Ascending aorta (tissue), 2 donors: Measurements from ENCODE around the gene BCL2L15. TPM values are rescaled to one million over a fixed set of nuclear protein-coding genes. Genes with fewer than 3 reads are reported as not detected.

Source experiments
- DNase-seq, 2 donors: peaks; one replicate each; pipeline ENCODE4 v3.0.0-alpha.2; 2019; ENCODE audit warnings: low spot score in 2 of 2
- H3K27ac ChIP-seq, 2 donors: fragments of 200-600 bp; sonication (generic); one replicate each; pipeline ENCODE4 v1.5.1; 2016 to 2017; ENCODE audit warnings: mild to moderate bottlenecking in 1 of 2
- H3K27me3 ChIP-seq: fragments of 200-600 bp; sonication (generic); one replicate; pipeline ENCODE4 v1.5.1; 2017
- H3K36me3 ChIP-seq, 2 donors: fragments of 200-600 bp; sonication (generic); one replicate each; pipeline ENCODE4 v1.5.1; 2016
- H3K4me1 ChIP-seq, 2 donors: fragments of 200-600 bp; sonication (generic); one replicate each; pipeline ENCODE4 v1.5.1; 2016 to 2017; ENCODE audit warnings: mild to moderate bottlenecking in 1 of 2
- H3K4me3 ChIP-seq, 2 donors: fragments of 200-600 bp; sonication (generic); one replicate each; pipeline ENCODE4 v1.5.1; 2016 to 2017; ENCODE audit warnings: mild to moderate bottlenecking in 1 of 2
- H3K9me3 ChIP-seq, 2 donors: fragments of 200-600 bp; sonication (generic); one replicate each; pipeline ENCODE4 v1.5.1; 2016
- CTCF ChIP-seq, 3 experiments: fragments of 200-600 bp in 2 of 3; fragments of 450-650 bp in 1 of 3; sonication (generic) in 2 of 3; IDR thresholded peaks; one replicate each; pipeline ENCODE4 v1.5.1; 2016 to 2019; ENCODE audit warnings: antibody characterized with exemption in 3 of 3, mild to moderate bottlenecking in 1 of 3, moderate library complexity in 1 of 3
- intact Hi-C: fragments of 100-400 bp; cut with DNase I; formaldehyde crosslinking; loops from one replicate; pipeline ENCODE4 v1.15.1; 2023
- total RNA-seq: library from RNA; depleted of rRNA; stranded (reverse); fragments of >200 nt; gene quantifications from one replicate; pipeline ENCODE4 v1.1.0, GENCODE V29; 2016

The BCL2L15 gene
- not detected for total RNA-seq

GRCh38 chr1:113887402-113888175 is at the start of gene BCL2L15:
Gene BCL2L15 (minus strand): TSS chr1:113887581. CDS start chr1:113887375, 206 bp downstream.
- H3K4me1 ChIP-seq = no peaks in the 10 kb centered on the region
- H3K9me3 ChIP-seq = no peaks in the 10 kb centered on the region
- intact Hi-C loops = no loop called here
- no peak for TF ChIP-seq CTCF (IDR thresholded peaks at IDR 0.05)
- no peak within 1 kb of the TSS for H3K27ac ChIP-seq
- no peaks in the 10 kb centered on the region for H3K27me3 ChIP-seq
- no peak for DNase-seq
- H3K4me3 ChIP-seq = no peak within 1 kb of the TSS
- H3K36me3 ChIP-seq = no peaks in the 10 kb centered on the region

- H3K9me3 ChIP-seq = no peaks in the 10 kb centered on the region
- H3K27ac ChIP-seq = no peak overlapping the region
- peaks cover 3 to 16% of the 10 kb centered on the region in 2 donors for H3K36me3 ChIP-seq
- TF ChIP-seq CTCF (IDR thresholded peaks at IDR 0.05) = no peak
- intact Hi-C loops = no loop called here
- peaks cover 3 to 12% of the 10 kb centered on the region in 2 donors for H3K4me1 ChIP-seq
- no peaks in the 10 kb centered on the region for H3K27me3 ChIP-seq
- DNase-seq = no peak
- H3K4me3 ChIP-seq = no peak overlapping the region
Observed at GRCh38 chr1:113937146-113937545, 49.8 kb upstream of the BCL2L15 start.

- H3K4me1 ChIP-seq = peaks cover 4 to 19% of the 10 kb centered on the region in 2 donors
- intact Hi-C loops = no loop called here
Observed at GRCh38 chr1:113935970-113936369, 48.6 kb upstream of the BCL2L15 start.

GRCh38 chr1:113935176-113935575 is 47.8 kb upstream of the BCL2L15 start:
- Histone ChIP-seq H3K9me3 (no peaks in the 10 kb centered on the region), H3K4me3 (no peak overlapping the region), H3K27me3 (no peaks in the 10 kb centered on the region), H3K27ac (no peak overlapping the region), H3K36me3 (no peaks in the 10 kb centered on the region), H3K4me1 (peaks cover 4 to 27% of the 10 kb centered on the region in 2 donors)
- DNase-seq = no peak
- TF ChIP-seq CTCF (IDR thresholded peaks at IDR 0.05) = no peak
- intact Hi-C loops = no loop called here

More at GRCh38 chr1:113935970-113936369, 48.6 kb upstream of the BCL2L15 start:
- TF ChIP-seq CTCF (IDR thresholded peaks at IDR 0.05) = no peak
- no peak overlapping the region for H3K27ac ChIP-seq
- no peaks in the 10 kb centered on the region for H3K27me3 ChIP-seq
- DNase-seq = no peak
- H3K9me3 ChIP-seq = no peaks in the 10 kb centered on the region
- peaks cover 0 to 7% of the 10 kb centered on the region in 2 donors for H3K36me3 ChIP-seq
- no peak overlapping the region for H3K4me3 ChIP-seq

- DNase-seq = no peak
- Histone ChIP-seq H3K4me1 (peaks cover 4 to 29% of the 10 kb centered on the region in 2 donors), H3K27ac (no peak overlapping the region), H3K4me3 (no peak overlapping the region), H3K36me3 (no peaks in the 10 kb centered on the region), H3K27me3 (no peaks in the 10 kb centered on the region), H3K9me3 (no peaks in the 10 kb centered on the region)
- intact Hi-C loops = loop anchor here (5.0 kb wide), 1 partner anchor 97 kb away; no protein-coding TSS in a partner anchor
- TF ChIP-seq CTCF (IDR thresholded peaks at IDR 0.05) = no peak
Observed at GRCh38 chr1:113934511-113935055, 47.2 kb upstream of the BCL2L15 start.
